OCI-LY1 (cell line): ENCODE measurements around the gene GNAT1.

Source experiments
- H2AFZ ChIP-seq: fragments of 200-600 bp; sonication (generic), shearing (Covaris generic); 2 replicates; pipeline ENCODE4 v1.6.0; 2014; ENCODE audit warnings: antibody characterized with exemption, mild to moderate bottlenecking, low read length
- H3F3A ChIP-seq: fragments of 200-600 bp; sonication (generic), shearing (Covaris generic); 2 replicates; pipeline ENCODE4 v1.6.0; 2014; ENCODE audit warnings: mild to moderate bottlenecking, antibody characterized with exemption, low read length, moderate library complexity; ENCODE audit not compliant: insufficient read depth
- H3K27ac ChIP-seq: fragments of 200-600 bp; sonication (generic); 2 replicates; pipeline ENCODE4 v1.5.1; 2014; ENCODE audit warnings: low read length, mixed run types, mild to moderate bottlenecking, low read depth; ENCODE audit not compliant: poor library complexity, severe bottlenecking
- H3K27me3 ChIP-seq: fragments of 200-600 bp; sonication (generic); 2 replicates; pipeline ENCODE4 v1.6.0; 2014; ENCODE audit warnings: antibody characterized with exemption, mild to moderate bottlenecking, low read length, moderate library complexity; ENCODE audit not compliant: insufficient read depth
- H3K36me3 ChIP-seq: fragments of 200-600 bp; sonication (generic); 2 replicates; pipeline ENCODE4 v1.6.1; 2014; ENCODE audit warnings: mild to moderate bottlenecking, antibody characterized with exemption, low read length, moderate library complexity, mixed read lengths; ENCODE audit not compliant: insufficient read depth
- H3K4me1 ChIP-seq: fragments of 200-600 bp; sonication (generic); 2 replicates; pipeline ENCODE4 v1.5.1; 2014; ENCODE audit warnings: mild to moderate bottlenecking, low read length, moderate library complexity; ENCODE audit not compliant: insufficient read depth, severe bottlenecking
- H3K4me2 ChIP-seq: fragments of 200-600 bp; sonication (generic), shearing (Covaris generic); 2 replicates; pipeline ENCODE4 v1.6.1; 2014; ENCODE audit warnings: low read length
- H3K4me3 ChIP-seq: fragments of 200-600 bp; sonication (generic); 2 replicates; pipeline ENCODE4 v1.5.1; 2014; ENCODE audit warnings: low read length, low read depth, mild to moderate bottlenecking, mixed read lengths; ENCODE audit not compliant: poor library complexity, severe bottlenecking
- H3K79me2 ChIP-seq: fragments of 200-600 bp; shearing (Covaris generic); 2 replicates; pipeline ENCODE4 v1.6.1; 2016; ENCODE audit warnings: mixed run types, low read length, mixed read lengths; ENCODE audit not compliant: insufficient read depth
- H3K9ac ChIP-seq: fragments of 200-600 bp; sonication (generic), shearing (Covaris generic); 2 replicates; pipeline ENCODE4 v1.6.1; 2014; ENCODE audit warnings: mild to moderate bottlenecking, low read length, mixed read lengths
- H3K9me2 ChIP-seq: fragments of 200-600 bp; sonication (generic), shearing (Covaris generic); 2 replicates; pipeline ENCODE4 v1.6.1; 2014; ENCODE audit warnings: low read depth, mild to moderate bottlenecking, low read length, mixed read lengths
- H3K9me3 ChIP-seq: fragments of 200-600 bp; shearing (Covaris generic); 2 replicates; pipeline ENCODE4 v1.6.1; 2014; ENCODE audit warnings: low read length, mixed read lengths
- H4K20me1 ChIP-seq: fragments of 200-600 bp; sonication (generic), shearing (Covaris generic); 2 replicates; pipeline ENCODE4 v1.6.0; 2016; ENCODE audit warnings: mild to moderate bottlenecking, low read length; ENCODE audit not compliant: insufficient read depth
- EZH2 ChIP-seq: fragments of 200-600 bp; sonication (generic), shearing (Covaris generic); IDR thresholded peaks from 2 replicates; pipeline ENCODE4 v1.8.0; 2017; ENCODE audit warnings: borderline replicate concordance, mixed run types, mild to moderate bottlenecking, antibody characterized with exemption, low read length, moderate library complexity, mixed read lengths
- TF ChIP-seq, protein P1 (sequence below): fragments of 200-600 bp; sonication (generic), shearing (Covaris generic); IDR thresholded peaks from 2 replicates; pipeline ENCODE4 v1.5.1; 2017; ENCODE audit warnings: mild to moderate bottlenecking, antibody characterized with exemption, low read length, moderate library complexity, mixed read lengths

The GNAT1 gene

DNA sequence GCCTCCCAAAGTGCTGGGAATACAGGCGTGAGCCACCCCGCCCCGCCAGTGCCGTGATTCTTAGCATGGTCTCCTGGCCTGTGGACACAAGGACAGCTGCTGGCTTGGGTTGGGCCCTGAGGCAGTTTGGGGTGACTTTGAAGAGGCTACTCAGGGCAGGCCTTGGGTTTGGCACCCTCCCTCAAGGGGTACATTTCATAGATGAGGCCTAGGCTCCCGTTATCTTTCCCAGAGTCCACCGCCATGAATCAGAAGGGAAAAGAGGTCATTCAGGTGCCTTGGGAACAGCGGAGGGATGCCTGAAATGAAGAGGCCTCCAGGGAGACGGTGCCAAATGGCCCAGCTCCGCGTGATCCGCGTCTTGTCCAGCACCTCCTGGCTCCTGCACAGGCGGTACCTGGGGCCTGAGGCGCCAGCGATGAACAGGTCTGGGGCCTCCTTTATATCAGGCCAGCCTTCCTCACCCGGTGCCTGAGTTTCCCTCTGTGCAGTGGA is 53.9 kb downstream of the GNAT1 start:
- peaks cover 54% of the 10 kb centered on the region for H3K4me1 ChIP-seq
- H2AFZ ChIP-seq: no peak overlapping the region
- no peaks in the 10 kb centered on the region for H3K9me3 ChIP-seq
- no peaks in the 10 kb centered on the region for H3K27me3 ChIP-seq
- H3K79me2 ChIP-seq: peaks cover 7% of the 10 kb centered on the region; the same call in 1 of the 2 replicates
- H4K20me1 ChIP-seq: no peaks in the 10 kb centered on the region
- H3K4me2 ChIP-seq: peak overlapping the region; percentile 64
- no peak for TF ChIP-seq EZH2
- TF ChIP-seq, protein P1, sequence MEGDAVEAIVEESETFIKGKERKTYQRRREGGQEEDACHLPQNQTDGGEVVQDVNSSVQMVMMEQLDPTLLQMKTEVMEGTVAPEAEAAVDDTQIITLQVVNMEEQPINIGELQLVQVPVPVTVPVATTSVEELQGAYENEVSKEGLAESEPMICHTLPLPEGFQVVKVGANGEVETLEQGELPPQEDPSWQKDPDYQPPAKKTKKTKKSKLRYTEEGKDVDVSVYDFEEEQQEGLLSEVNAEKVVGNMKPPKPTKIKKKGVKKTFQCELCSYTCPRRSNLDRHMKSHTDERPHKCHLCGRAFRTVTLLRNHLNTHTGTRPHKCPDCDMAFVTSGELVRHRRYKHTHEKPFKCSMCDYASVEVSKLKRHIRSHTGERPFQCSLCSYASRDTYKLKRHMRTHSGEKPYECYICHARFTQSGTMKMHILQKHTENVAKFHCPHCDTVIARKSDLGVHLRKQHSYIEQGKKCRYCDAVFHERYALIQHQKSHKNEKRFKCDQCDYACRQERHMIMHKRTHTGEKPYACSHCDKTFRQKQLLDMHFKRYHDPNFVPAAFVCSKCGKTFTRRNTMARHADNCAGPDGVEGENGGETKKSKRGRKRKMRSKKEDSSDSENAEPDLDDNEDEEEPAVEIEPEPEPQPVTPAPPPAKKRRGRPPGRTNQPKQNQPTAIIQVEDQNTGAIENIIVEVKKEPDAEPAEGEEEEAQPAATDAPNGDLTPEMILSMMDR: no peak
- H3K36me3 ChIP-seq: peaks cover 10% of the 10 kb centered on the region; the same call in 1 of the 2 replicates
- H3K9ac ChIP-seq: peak overlapping the region; percentile 56; the same call in 1 of the 2 replicates
- H3K9me2 ChIP-seq: no peaks in the 10 kb centered on the region
- H3K4me3 ChIP-seq: peak overlapping the region; percentile 49
- no peaks in the 10 kb centered on the region for H3F3A ChIP-seq
- peak overlapping the region; percentile 76 for H3K27ac ChIP-seq

DNA sequence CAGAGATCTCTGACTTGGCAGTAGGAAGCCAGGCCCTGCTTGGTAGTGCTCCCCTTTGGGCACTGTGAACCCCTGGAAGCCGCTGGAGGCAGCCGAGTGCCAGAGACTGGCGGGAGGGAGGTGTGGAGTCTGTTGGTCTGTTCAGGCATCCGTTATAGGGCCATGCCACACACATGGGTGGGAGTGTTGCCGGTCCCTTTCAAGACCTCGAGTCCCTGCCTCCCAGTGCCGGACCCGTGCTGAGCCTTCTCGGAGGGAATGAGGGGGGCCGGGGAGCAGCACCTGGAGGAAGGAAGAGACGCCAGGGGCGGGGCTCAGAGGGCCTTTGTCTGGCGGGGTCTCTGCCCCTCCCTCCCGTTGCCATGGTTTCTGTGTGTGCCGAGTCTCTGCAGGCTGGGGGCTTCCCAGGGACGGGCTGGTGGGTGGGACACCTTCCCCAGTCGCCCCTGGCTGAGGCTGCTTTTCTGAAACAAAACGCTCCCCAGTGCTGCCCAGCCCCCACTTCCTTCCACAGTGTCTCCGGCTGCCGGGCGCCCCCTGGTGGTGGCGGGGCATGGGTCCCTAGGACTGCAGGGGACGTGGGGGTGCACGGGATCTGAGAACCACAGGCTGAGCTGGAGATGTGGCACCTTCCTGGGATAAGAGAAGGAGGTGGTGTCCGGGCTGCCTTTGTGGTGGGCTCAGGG is 54.6 kb downstream of the GNAT1 start:
- Histone ChIP-seq H3K4me3 (peak overlapping the region; percentile 49), H3K9me3 (no peaks in the 10 kb centered on the region), H3K79me2 (peaks cover 7% of the 10 kb centered on the region; the same call in 1 of the 2 replicates), H4K20me1 (no peaks in the 10 kb centered on the region), H3F3A (no peaks in the 10 kb centered on the region), H2AFZ (no peak overlapping the region), H3K9ac (peak overlapping the region; percentile 56; the same call in 1 of the 2 replicates), H3K4me2 (peak overlapping the region; percentile 64), H3K4me1 (peaks cover 50% of the 10 kb centered on the region), H3K9me2 (no peaks in the 10 kb centered on the region), H3K27me3 (no peaks in the 10 kb centered on the region), H3K36me3 (peaks cover 10% of the 10 kb centered on the region; the same call in 1 of the 2 replicates), H3K27ac (peak overlapping the region; percentile 76)
- TF ChIP-seq EZH2: no peak
- TF ChIP-seq, protein P1: peak; percentile 98

DNA sequence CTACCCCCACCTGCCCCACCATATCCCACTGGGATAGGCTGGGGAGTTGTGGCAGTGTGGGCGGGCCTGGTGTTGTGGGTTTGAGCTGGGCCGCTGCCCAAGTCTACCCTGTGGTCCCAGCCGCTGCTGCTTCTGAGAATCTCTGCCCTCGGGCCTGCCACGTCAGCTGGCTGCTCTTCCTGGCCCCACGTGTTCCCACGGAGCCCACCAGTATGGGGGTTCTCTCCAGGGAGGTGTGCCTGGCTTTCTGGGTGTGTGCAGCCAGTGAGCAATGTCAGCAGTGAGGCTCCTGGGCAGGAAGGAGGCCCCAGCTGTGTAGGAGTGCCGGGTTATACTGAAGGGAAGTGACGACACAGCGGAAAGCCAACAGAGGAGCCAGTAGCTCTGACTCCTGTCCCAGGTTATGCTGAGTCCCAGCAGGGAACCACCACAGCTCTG is 55.1 kb downstream of the GNAT1 start:
- Histone ChIP-seq H3K27me3 (no peaks in the 10 kb centered on the region), H3K9ac (peak overlapping the region; percentile 56; the same call in 1 of the 2 replicates), H4K20me1 (no peaks in the 10 kb centered on the region), H3K9me3 (no peaks in the 10 kb centered on the region), H3K36me3 (peaks cover 15% of the 10 kb centered on the region; the same call in 1 of the 2 replicates), H3K4me1 (peaks cover 45% of the 10 kb centered on the region), H3K4me2 (peak overlapping the region; percentile 64), H3F3A (no peaks in the 10 kb centered on the region), H3K27ac (peak overlapping the region; percentile 76), H3K79me2 (peaks cover 7% of the 10 kb centered on the region; the same call in 1 of the 2 replicates), H3K9me2 (no peaks in the 10 kb centered on the region), H3K4me3 (peak overlapping the region; percentile 49), H2AFZ (no peak overlapping the region)
- TF ChIP-seq, protein P1: peak; percentile 4; the same call in 1 of the 2 replicates
- TF ChIP-seq EZH2: no peak
